OCI-LY7 (cell line): ENCODE data around the gene RXFP2.

Experiments
- EZH2phosphoT487 ChIP-seq: fragments of 200-600 bp; sonication (generic); IDR thresholded peaks from 2 replicates; pipeline ENCODE4 v1.6.1; 2018; ENCODE audit warnings: low read depth, borderline replicate concordance, mild to moderate bottlenecking, mixed run types, antibody characterized with exemption, low read length, moderate library complexity, mixed read lengths
- TF ChIP-seq, protein P1 (sequence below): fragments of 200-600 bp; sonication (generic); conservative IDR thresholded peaks from 2 replicates; pipeline ENCODE4 v1.5.1; 2014; ENCODE audit warnings: mild to moderate bottlenecking, antibody characterized with exemption, low read length, moderate library complexity, mixed read lengths

- TF ChIP-seq, protein P1, sequence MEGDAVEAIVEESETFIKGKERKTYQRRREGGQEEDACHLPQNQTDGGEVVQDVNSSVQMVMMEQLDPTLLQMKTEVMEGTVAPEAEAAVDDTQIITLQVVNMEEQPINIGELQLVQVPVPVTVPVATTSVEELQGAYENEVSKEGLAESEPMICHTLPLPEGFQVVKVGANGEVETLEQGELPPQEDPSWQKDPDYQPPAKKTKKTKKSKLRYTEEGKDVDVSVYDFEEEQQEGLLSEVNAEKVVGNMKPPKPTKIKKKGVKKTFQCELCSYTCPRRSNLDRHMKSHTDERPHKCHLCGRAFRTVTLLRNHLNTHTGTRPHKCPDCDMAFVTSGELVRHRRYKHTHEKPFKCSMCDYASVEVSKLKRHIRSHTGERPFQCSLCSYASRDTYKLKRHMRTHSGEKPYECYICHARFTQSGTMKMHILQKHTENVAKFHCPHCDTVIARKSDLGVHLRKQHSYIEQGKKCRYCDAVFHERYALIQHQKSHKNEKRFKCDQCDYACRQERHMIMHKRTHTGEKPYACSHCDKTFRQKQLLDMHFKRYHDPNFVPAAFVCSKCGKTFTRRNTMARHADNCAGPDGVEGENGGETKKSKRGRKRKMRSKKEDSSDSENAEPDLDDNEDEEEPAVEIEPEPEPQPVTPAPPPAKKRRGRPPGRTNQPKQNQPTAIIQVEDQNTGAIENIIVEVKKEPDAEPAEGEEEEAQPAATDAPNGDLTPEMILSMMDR: no peak
- TF ChIP-seq EZH2phosphoT487: no peak
Observed at GRCh38 chr13:31803311-31803710, 64.0 kb downstream of the RXFP2 start.
